HEK293 (cell line): ENCODE results near the gene FAM228B.

Experiments
- ATF2 ChIP-seq: fragments of 450-650 bp; formaldehyde crosslinking; IDR thresholded peaks from 2 replicates; pipeline ENCODE4 v1.5.1; 2016; ENCODE audit warnings: missing biosample characterization, missing genetic modification characterization, low read depth
- FEZF1 ChIP-seq: fragments of 450-650 bp; formaldehyde crosslinking; IDR thresholded peaks from 2 replicates; pipeline ENCODE4 v1.5.1; 2016; ENCODE audit warnings: missing biosample characterization, missing genetic modification characterization
- GLI4 ChIP-seq: fragments of 450-650 bp; formaldehyde crosslinking; IDR thresholded peaks from 2 replicates; pipeline ENCODE4 v1.5.1; 2016; ENCODE audit warnings: missing biosample characterization, missing genetic modification characterization
- INSM2 ChIP-seq: fragments of 450-650 bp; formaldehyde crosslinking; IDR thresholded peaks from 2 replicates; pipeline ENCODE4 v1.5.1; 2016; ENCODE audit warnings: missing biosample characterization, missing genetic modification characterization
- KLF17 ChIP-seq: fragments of 450-650 bp; formaldehyde crosslinking; IDR thresholded peaks from 2 replicates; pipeline ENCODE4 v1.5.1; 2016; ENCODE audit warnings: missing biosample characterization, missing genetic modification characterization
- OVOL3 ChIP-seq: fragments of 450-650 bp; formaldehyde crosslinking; IDR thresholded peaks from 2 replicates; pipeline ENCODE4 v1.5.1; 2016; ENCODE audit warnings: missing biosample characterization, missing genetic modification characterization
- PRDM10 ChIP-seq: fragments of 450-650 bp; formaldehyde crosslinking; IDR thresholded peaks from 2 replicates; pipeline ENCODE4 v1.5.1; 2016; ENCODE audit warnings: missing biosample characterization, missing genetic modification characterization
- SP3 ChIP-seq: fragments of 450-650 bp; formaldehyde crosslinking; IDR thresholded peaks from 2 replicates; pipeline ENCODE4 v1.5.1; 2016; ENCODE audit warnings: missing biosample characterization, missing genetic modification characterization
- ZBTB17 ChIP-seq: fragments of 450-650 bp; formaldehyde crosslinking; IDR thresholded peaks from 2 replicates; pipeline ENCODE4 v1.5.1; 2016; ENCODE audit warnings: missing biosample characterization, missing genetic modification characterization
- ZBTB26 ChIP-seq: fragments of 450-650 bp; formaldehyde crosslinking; optimal IDR thresholded peaks from 2 replicates; pipeline ENCODE3; 2016; ENCODE audit warnings: missing biosample characterization, mild to moderate bottlenecking, missing genetic modification characterization
- ZFP69B ChIP-seq: fragments of 450-650 bp; formaldehyde crosslinking; IDR thresholded peaks from 2 replicates; pipeline ENCODE4 v1.5.1; 2016; ENCODE audit warnings: missing biosample characterization, missing genetic modification characterization
- ZNF24 ChIP-seq: fragments of 450-650 bp; formaldehyde crosslinking; IDR thresholded peaks from 2 replicates; pipeline ENCODE4 v1.5.1; 2016; ENCODE audit warnings: missing biosample characterization, missing genetic modification characterization
- ZNF529 ChIP-seq: fragments of 450-650 bp; formaldehyde crosslinking; IDR thresholded peaks from 2 replicates; pipeline ENCODE4 v1.5.1; 2017; ENCODE audit warnings: missing genetic modification characterization, missing biosample characterization; ENCODE audit not compliant: insufficient replicate concordance
- ZNF600 ChIP-seq: fragments of 450-650 bp; formaldehyde crosslinking; IDR thresholded peaks from 2 replicates; pipeline ENCODE4 v1.5.1; 2016; ENCODE audit warnings: missing biosample characterization, missing genetic modification characterization
- ZNF610 ChIP-seq: fragments of 450-650 bp; formaldehyde crosslinking; IDR thresholded peaks from 2 replicates; pipeline ENCODE4 v1.5.1; 2016; ENCODE audit warnings: missing biosample characterization, missing genetic modification characterization, borderline replicate concordance
- ZNF629 ChIP-seq: fragments of 450-650 bp; formaldehyde crosslinking; IDR thresholded peaks from 2 replicates; pipeline ENCODE4 v1.5.1; 2017; ENCODE audit warnings: missing biosample characterization, missing genetic modification characterization
- ZNF660 ChIP-seq: fragments of 450-650 bp; IDR thresholded peaks from 2 replicates; pipeline ENCODE4 v1.5.1; 2018; ENCODE audit warnings: missing biosample characterization, mild to moderate bottlenecking, missing genetic modification characterization
- ZSCAN23 ChIP-seq: fragments of 450-650 bp; formaldehyde crosslinking; IDR thresholded peaks from 2 replicates; pipeline ENCODE4 v1.5.1; 2016; ENCODE audit warnings: missing biosample characterization, missing genetic modification characterization

FAM228B gene

GRCh38 chr2:24075915-24076848 lies 47.1 kb upstream of the FAM228B start, which contains the start of gene SF3B6 (continued):
- peak; percentile 70 for TF ChIP-seq ATF2 (tag by site-specific recombination)
- no peak for TF ChIP-seq ZNF529 (tag by site-specific recombination)
- TF ChIP-seq ZFP69B (tag by site-specific recombination), result no peak; the same call in 1 of the 2 replicates
- peak; percentile 77; the same call in 1 of the 2 replicates for TF ChIP-seq ZNF24 (tag by site-specific recombination)
- peak; percentile 86; the same call in 1 of the 2 replicates for TF ChIP-seq ZNF600 (tag by site-specific recombination)
- TF ChIP-seq ZBTB17, result peak; percentile 90
- TF ChIP-seq ZSCAN23 (tag by site-specific recombination), result 0 out of 2 replicates have a peak, but pooled peaks have one; percentile 26
- 0 out of 2 replicates have a peak, but pooled peaks have one; percentile 17 for TF ChIP-seq OVOL3 (tag by site-specific recombination)
- TF ChIP-seq GLI4 (tag by site-specific recombination), result 0 out of 2 replicates have a peak, but pooled peaks have one; percentile 64
- peak; percentile 95 for TF ChIP-seq ZNF629
- TF ChIP-seq ZNF660 (tag by site-specific recombination), result peak; percentile 97
- peak; percentile 71 for TF ChIP-seq PRDM10 (tag by site-specific recombination)
- 0 out of 2 replicates have a peak, but pooled peaks have one; percentile 14 for TF ChIP-seq FEZF1 (tag by site-specific recombination)
- TF ChIP-seq SP3 (tag by site-specific recombination), result peak; percentile 95
- peak; percentile 71; the same call in 1 of the 2 replicates for TF ChIP-seq KLF17
- TF ChIP-seq INSM2 (tag by site-specific recombination), result peak; percentile 50; the same call in 1 of the 2 replicates
- peak; percentile 27 for TF ChIP-seq ZBTB26
- peak; percentile 61 for TF ChIP-seq ZNF610 (tag by site-specific recombination)
- TF ChIP-seq, all 188 proteins: peak for 52
